SU-DHL-6 (cell line): Measurements from ENCODE around the gene RNFT2.

ENCODE experiments used
- H2AFZ ChIP-seq: fragments of 200-600 bp; sonication (generic); 2 replicates; pipeline ENCODE4 v1.6.1; 2014; ENCODE audit warnings: low read depth, mild to moderate bottlenecking, moderate library complexity, mixed read lengths, antibody characterized with exemption, low read length; ENCODE audit not compliant: severe bottlenecking
- H3F3A ChIP-seq: fragments of 200-600 bp; shearing (Covaris generic); 2 replicates; pipeline ENCODE4 v1.6.0; 2016; ENCODE audit warnings: antibody characterized with exemption, mild to moderate bottlenecking; ENCODE audit not compliant: insufficient read depth
- H3K27ac ChIP-seq: fragments of 200-600 bp; sonication (generic); 2 replicates; pipeline ENCODE4 v1.5.1; 2016; ENCODE audit warnings: low read depth, mild to moderate bottlenecking, low read length, moderate library complexity, mixed read lengths
- H3K27me3 ChIP-seq: fragments of 200-600 bp; sonication (generic), shearing (Covaris generic); 2 replicates; pipeline ENCODE4 v1.6.0; 2014; ENCODE audit warnings: mild to moderate bottlenecking, low read length
- H3K36me3 ChIP-seq: fragments of 200-600 bp; sonication (generic); 2 replicates; pipeline ENCODE4 v1.6.1; 2014; ENCODE audit warnings: mild to moderate bottlenecking, low read length, mixed read lengths
- H3K4me2 ChIP-seq: fragments of 300-600, 200-600 bp; shearing (Covaris generic), sonication (generic); 2 replicates; pipeline ENCODE4 v1.6.0; 2014; ENCODE audit warnings: low read length, low read depth, mild to moderate bottlenecking; ENCODE audit not compliant: poor library complexity, severe bottlenecking
- H3K4me3 ChIP-seq: fragments of 200-600 bp; sonication (generic); 2 replicates; pipeline ENCODE4 v1.5.1; 2014; ENCODE audit warnings: antibody characterized with exemption, low read length, mild to moderate bottlenecking, mixed read lengths; ENCODE audit not compliant: insufficient read depth, poor library complexity, severe bottlenecking
- H3K79me2 ChIP-seq: fragments of 200-600 bp; sonication (generic); 2 replicates; pipeline ENCODE4 v1.6.1; 2014; ENCODE audit warnings: mild to moderate bottlenecking, low read length, moderate library complexity; ENCODE audit not compliant: insufficient read depth
- H3K9ac ChIP-seq: fragments of 200-600 bp; sonication (generic); 2 replicates; pipeline ENCODE4 v1.7.0; 2014; ENCODE audit warnings: mild to moderate bottlenecking, low read length
- H3K9me2 ChIP-seq: fragments of 200-600 bp; sonication (generic); replicated peaks from 2 replicates; pipeline ENCODE4 v1.6.1; 2014; ENCODE audit warnings: low read length; ENCODE audit not compliant: insufficient read depth
- H3K9me3 ChIP-seq: fragments of 200-600 bp; sonication (generic); 2 replicates; pipeline ENCODE4 v1.6.1; 2014; ENCODE audit warnings: low read length, mixed read lengths; ENCODE audit not compliant: insufficient read depth
- H4K20me1 ChIP-seq: fragments of 200-600 bp; sonication (generic); 2 replicates; pipeline ENCODE4 v1.6.1; 2014; ENCODE audit warnings: low read depth, mild to moderate bottlenecking, antibody characterized with exemption, low read length, moderate library complexity, mixed read lengths
- CTCF ChIP-seq: fragments of 200-600 bp; sonication (generic); IDR thresholded peaks from one replicate; pipeline ENCODE4 v1.5.1; 2017; ENCODE audit warnings: antibody characterized with exemption, mild to moderate bottlenecking, low read length, moderate library complexity; ENCODE audit not compliant: insufficient read depth, poor library complexity, severe bottlenecking
- EZH2phosphoT487 ChIP-seq: fragments of 200-600 bp; sonication (generic), shearing (Covaris generic); conservative IDR thresholded peaks from 2 replicates; pipeline ENCODE4 v1.6.1; 2018; ENCODE audit warnings: mild to moderate bottlenecking, antibody characterized with exemption, low read length, moderate library complexity, mixed read lengths

RNFT2 gene

GRCh38 chr12:116794725-116795124, 56.6 kb downstream of the RNFT2 start:
- H4K20me1 ChIP-seq, result no peaks in the 10 kb centered on the region
- H3K9ac ChIP-seq, result no peak overlapping the region
- H3F3A ChIP-seq, result peaks cover 20% of the 10 kb centered on the region
- no peak overlapping the region for H3K27ac ChIP-seq
- H2AFZ ChIP-seq, result no peak overlapping the region
- H3K4me2 ChIP-seq, result no peak overlapping the region
- H3K9me2 ChIP-seq, result no peaks in the 10 kb centered on the region
- no peaks in the 10 kb centered on the region for H3K36me3 ChIP-seq
- H3K79me2 ChIP-seq, result no peaks in the 10 kb centered on the region
- no peak overlapping the region for H3K4me3 ChIP-seq
- no peaks in the 10 kb centered on the region for H3K27me3 ChIP-seq
- H3K9me3 ChIP-seq, result no peaks in the 10 kb centered on the region
- TF ChIP-seq EZH2phosphoT487 (no peak), CTCF (no peak)

- Histone ChIP-seq H3K79me2 (no peaks in the 10 kb centered on the region), H3F3A (peaks cover 40% of the 10 kb centered on the region), H4K20me1 (no peaks in the 10 kb centered on the region), H3K27ac (peak overlapping the region; percentile 95; the same call in 1 of the 2 replicates), H3K27me3 (no peaks in the 10 kb centered on the region), H3K9me3 (no peaks in the 10 kb centered on the region), H3K36me3 (no peaks in the 10 kb centered on the region), H3K9me2 (no peaks in the 10 kb centered on the region), H3K9ac (no peak overlapping the region), H2AFZ (no peak overlapping the region), H3K4me3 (no peak overlapping the region), H3K4me2 (no peak overlapping the region)
- TF ChIP-seq EZH2phosphoT487, result no peak
- TF ChIP-seq CTCF, result no peak
Measured at GRCh38 chr12:116797885-116798284, 59.8 kb downstream of the RNFT2 start.

- no peak overlapping the region for H3K4me3 ChIP-seq
- no peaks in the 10 kb centered on the region for H3K79me2 ChIP-seq
- H3K9me3 ChIP-seq, result no peaks in the 10 kb centered on the region
- H2AFZ ChIP-seq, result no peak overlapping the region
- no peak for TF ChIP-seq EZH2phosphoT487
- TF ChIP-seq CTCF, result no peak
- peak overlapping the region; percentile 95 for H3K27ac ChIP-seq
- no peaks in the 10 kb centered on the region for H3K9me2 ChIP-seq
- H3F3A ChIP-seq, result peaks cover 47% of the 10 kb centered on the region
- no peak overlapping the region for H3K4me2 ChIP-seq
- H3K36me3 ChIP-seq, result no peaks in the 10 kb centered on the region
- H3K27me3 ChIP-seq, result no peaks in the 10 kb centered on the region
- H4K20me1 ChIP-seq, result no peaks in the 10 kb centered on the region
- H3K9ac ChIP-seq, result no peak overlapping the region
Measured at GRCh38 chr12:116798719-116799118, 60.6 kb downstream of the RNFT2 start.

- Histone ChIP-seq H3K27me3 (no peaks in the 10 kb centered on the region), H3K4me3 (no peak overlapping the region), H3K9me2 (no peaks in the 10 kb centered on the region), H3K4me2 (no peak overlapping the region), H2AFZ (no peak overlapping the region), H3K9ac (no peak overlapping the region), H3K36me3 (no peaks in the 10 kb centered on the region), H3K27ac (peak overlapping the region; percentile 95), H3F3A (peaks cover 57% of the 10 kb centered on the region), H4K20me1 (no peaks in the 10 kb centered on the region), H3K9me3 (no peaks in the 10 kb centered on the region), H3K79me2 (no peaks in the 10 kb centered on the region)
- TF ChIP-seq CTCF, result no peak
- no peak for TF ChIP-seq EZH2phosphoT487
Measured at GRCh38 chr12:116799955-116800354, 61.8 kb downstream of the RNFT2 start.
